ENCODE measurements around the gene ZNF697.
"Not testable (repeated sequence)": the region's sequence is repeated elsewhere in the genome, so short reads cannot be mapped to it uniquely, and the experiment has no call there.

GRCh38 chr1:119603241-119603640, 44.8 kb downstream of the ZNF697 start:
- not testable (repeated sequence) for TF ChIP-seq ZBTB20 (tag by site-specific recombination; IDR thresholded peaks at IDR 0.05); ZNF837 (tag by site-specific recombination; IDR thresholded peaks at IDR 0.05); ATF2 (tag by site-specific recombination; IDR thresholded peaks at IDR 0.05; ENCODE audit: low read depth); ZNF24 (tag by site-specific recombination; IDR thresholded peaks at IDR 0.05); ZNF792 (tag by site-specific recombination; IDR thresholded peaks at IDR 0.05); ZBTB1 (tag by site-specific recombination; IDR thresholded peaks at IDR 0.05); REPIN1 (tag by site-specific recombination; IDR thresholded peaks at IDR 0.05; ENCODE audit: low read depth); ZNF157 (tag by site-specific recombination; IDR thresholded peaks at IDR 0.05)
- TF ChIP-seq, protein P1, sequence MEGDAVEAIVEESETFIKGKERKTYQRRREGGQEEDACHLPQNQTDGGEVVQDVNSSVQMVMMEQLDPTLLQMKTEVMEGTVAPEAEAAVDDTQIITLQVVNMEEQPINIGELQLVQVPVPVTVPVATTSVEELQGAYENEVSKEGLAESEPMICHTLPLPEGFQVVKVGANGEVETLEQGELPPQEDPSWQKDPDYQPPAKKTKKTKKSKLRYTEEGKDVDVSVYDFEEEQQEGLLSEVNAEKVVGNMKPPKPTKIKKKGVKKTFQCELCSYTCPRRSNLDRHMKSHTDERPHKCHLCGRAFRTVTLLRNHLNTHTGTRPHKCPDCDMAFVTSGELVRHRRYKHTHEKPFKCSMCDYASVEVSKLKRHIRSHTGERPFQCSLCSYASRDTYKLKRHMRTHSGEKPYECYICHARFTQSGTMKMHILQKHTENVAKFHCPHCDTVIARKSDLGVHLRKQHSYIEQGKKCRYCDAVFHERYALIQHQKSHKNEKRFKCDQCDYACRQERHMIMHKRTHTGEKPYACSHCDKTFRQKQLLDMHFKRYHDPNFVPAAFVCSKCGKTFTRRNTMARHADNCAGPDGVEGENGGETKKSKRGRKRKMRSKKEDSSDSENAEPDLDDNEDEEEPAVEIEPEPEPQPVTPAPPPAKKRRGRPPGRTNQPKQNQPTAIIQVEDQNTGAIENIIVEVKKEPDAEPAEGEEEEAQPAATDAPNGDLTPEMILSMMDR (tag by site-specific recombination; IDR thresholded peaks at IDR 0.05): not testable (repeated sequence)
